Measurements from ENCODE around the gene TNIP2.

TNIP2 gene

GRCh38 chr4:2714918-2715317, 41.2 kb downstream of the TNIP2 start:
- Mint-ChIP-seq H3K9me3 (no peaks in the 10 kb centered on the region), H3K27ac (peak overlapping the region; percentile 64), H3K4me1 (peaks cover 23% of the 10 kb centered on the region), H3K4me3 (no peak overlapping the region), H3K36me3 (peaks cover 34% of the 10 kb centered on the region), H3K27me3 (no peaks in the 10 kb centered on the region)
- CTCF ChIA-PET = interaction anchor here (1.6 kb wide), 1 partner anchor 30 kb away, joined by 4 read pairs; no protein-coding TSS in a partner anchor
- DNase-seq = no peak

- peaks cover 23% of the 10 kb centered on the region for H3K4me1 Mint-ChIP-seq
- H3K4me3 Mint-ChIP-seq = no peak overlapping the region
- no peaks in the 10 kb centered on the region for H3K27me3 Mint-ChIP-seq
- CTCF ChIA-PET = interaction anchor here (0.7 to 1.6 kb wide), 5 partner anchors 30 to 221 kb away, joined by 3 to 6 read pairs (median 4); no protein-coding TSS in a partner anchor
- DNase-seq = peak; percentile 63
- H3K27ac Mint-ChIP-seq = peak overlapping the region; percentile 86
- no peaks in the 10 kb centered on the region for H3K9me3 Mint-ChIP-seq
- peaks cover 35% of the 10 kb centered on the region for H3K36me3 Mint-ChIP-seq
Observed at GRCh38 chr4:2714061-2714770, 41.9 kb downstream of the TNIP2 start.

- Mint-ChIP-seq H3K27ac (peak overlapping the region; percentile 86), H3K27me3 (no peaks in the 10 kb centered on the region), H3K36me3 (peaks cover 32% of the 10 kb centered on the region), H3K9me3 (no peaks in the 10 kb centered on the region), H3K4me1 (peaks cover 23% of the 10 kb centered on the region), H3K4me3 (no peak overlapping the region)
- CTCF ChIA-PET = interaction anchor here (1.0 to 1.6 kb wide), 4 partner anchors 31 to 222 kb away, joined by 3 to 6 read pairs (median 4); no protein-coding TSS in a partner anchor
- DNase-seq = no peak
Observed at GRCh38 chr4:2713337-2713736, 42.8 kb downstream of the TNIP2 start.

- H3K27ac Mint-ChIP-seq = no peak overlapping the region
- DNase-seq = no peak
- peaks cover 23% of the 10 kb centered on the region for H3K4me1 Mint-ChIP-seq
- no peak overlapping the region for H3K4me3 Mint-ChIP-seq
- CTCF ChIA-PET = no interaction called here
- H3K36me3 Mint-ChIP-seq = peaks cover 27% of the 10 kb centered on the region
- no peaks in the 10 kb centered on the region for H3K27me3 Mint-ChIP-seq
- no peaks in the 10 kb centered on the region for H3K9me3 Mint-ChIP-seq
Observed at GRCh38 chr4:2712261-2712842, 43.8 kb downstream of the TNIP2 start.

GRCh38 chr4:2702770-2703169, 53.4 kb downstream of the TNIP2 start:
- no peak overlapping the region for H3K27ac Mint-ChIP-seq
- H3K4me3 Mint-ChIP-seq = no peak overlapping the region
- H3K9me3 Mint-ChIP-seq = no peaks in the 10 kb centered on the region
- H3K4me1 Mint-ChIP-seq = no peaks in the 10 kb centered on the region
- CTCF ChIA-PET = no interaction called here
- DNase-seq = no peak
- no peaks in the 10 kb centered on the region for H3K27me3 Mint-ChIP-seq
- H3K36me3 Mint-ChIP-seq = peaks cover 40% of the 10 kb centered on the region

GRCh38 chr4:2702361-2702760, 53.8 kb downstream of the TNIP2 start:
- no peak for DNase-seq
- CTCF ChIA-PET = no interaction called here
- H3K4me3 Mint-ChIP-seq = no peak overlapping the region
- H3K27me3 Mint-ChIP-seq = no peaks in the 10 kb centered on the region
- H3K36me3 Mint-ChIP-seq = peaks cover 40% of the 10 kb centered on the region
- no peaks in the 10 kb centered on the region for H3K4me1 Mint-ChIP-seq
- no peak overlapping the region for H3K27ac Mint-ChIP-seq
- no peaks in the 10 kb centered on the region for H3K9me3 Mint-ChIP-seq

GRCh38 chr4:2700031-2700430, 56.1 kb downstream of the TNIP2 start:
- Mint-ChIP-seq H3K36me3 (peaks cover 48% of the 10 kb centered on the region), H3K9me3 (no peaks in the 10 kb centered on the region), H3K27me3 (no peaks in the 10 kb centered on the region), H3K27ac (no peak overlapping the region), H3K4me3 (no peak overlapping the region), H3K4me1 (no peaks in the 10 kb centered on the region)
- no peak for DNase-seq
- CTCF ChIA-PET = no interaction called here

- H3K9me3 Mint-ChIP-seq = no peaks in the 10 kb centered on the region
- H3K4me3 Mint-ChIP-seq = no peak overlapping the region
- H3K36me3 Mint-ChIP-seq = peaks cover 52% of the 10 kb centered on the region
- CTCF ChIA-PET = no interaction called here
- H3K4me1 Mint-ChIP-seq = no peaks in the 10 kb centered on the region
- no peak for DNase-seq
- H3K27ac Mint-ChIP-seq = peak overlapping the region; percentile 29
- no peaks in the 10 kb centered on the region for H3K27me3 Mint-ChIP-seq
Observed at GRCh38 chr4:2699534-2699933, 56.6 kb downstream of the TNIP2 start.

GRCh38 chr4:2698951-2699505, 57.1 kb downstream of the TNIP2 start:
- Mint-ChIP-seq H3K4me1 (no peaks in the 10 kb centered on the region), H3K27ac (no peak overlapping the region), H3K9me3 (no peaks in the 10 kb centered on the region), H3K4me3 (no peak overlapping the region), H3K36me3 (peaks cover 53% of the 10 kb centered on the region), H3K27me3 (no peaks in the 10 kb centered on the region)
- CTCF ChIA-PET = no interaction called here
- no peak for DNase-seq

GRCh38 chr4:2698504-2698903, 57.6 kb downstream of the TNIP2 start:
- Mint-ChIP-seq H3K4me1 (no peaks in the 10 kb centered on the region), H3K9me3 (no peaks in the 10 kb centered on the region), H3K27ac (peak overlapping the region; percentile 29), H3K27me3 (no peaks in the 10 kb centered on the region), H3K4me3 (no peak overlapping the region), H3K36me3 (peaks cover 59% of the 10 kb centered on the region)
- DNase-seq = no peak
- CTCF ChIA-PET = no interaction called here

GRCh38 chr4:2697995-2698414, 58.1 kb downstream of the TNIP2 start:
- H3K36me3 Mint-ChIP-seq = peaks cover 60% of the 10 kb centered on the region
- no peaks in the 10 kb centered on the region for H3K27me3 Mint-ChIP-seq
- H3K9me3 Mint-ChIP-seq = no peaks in the 10 kb centered on the region
- H3K27ac Mint-ChIP-seq = no peak overlapping the region
- CTCF ChIA-PET = no interaction called here
- no peaks in the 10 kb centered on the region for H3K4me1 Mint-ChIP-seq
- DNase-seq = no peak
- no peak overlapping the region for H3K4me3 Mint-ChIP-seq

- Mint-ChIP-seq H3K4me3 (no peak overlapping the region), H3K27me3 (no peaks in the 10 kb centered on the region), H3K9me3 (no peaks in the 10 kb centered on the region), H3K27ac (no peak overlapping the region), H3K4me1 (no peaks in the 10 kb centered on the region), H3K36me3 (peaks cover 56% of the 10 kb centered on the region)
- no peak for DNase-seq
- CTCF ChIA-PET = interaction anchor here (1.1 kb wide), 1 partner anchor 24 kb away, joined by 3 read pairs; no protein-coding TSS in a partner anchor
Observed at GRCh38 chr4:2696423-2696822, 59.7 kb downstream of the TNIP2 start.

- Mint-ChIP-seq H3K27me3 (no peaks in the 10 kb centered on the region), H3K4me3 (no peak overlapping the region), H3K27ac (no peak overlapping the region), H3K9me3 (no peaks in the 10 kb centered on the region), H3K36me3 (peaks cover 58% of the 10 kb centered on the region), H3K4me1 (no peaks in the 10 kb centered on the region)
- CTCF ChIA-PET = interaction anchor here (1.1 kb wide), 1 partner anchor 23 kb away, joined by 3 read pairs; no protein-coding TSS in a partner anchor
- DNase-seq = no peak
Observed at GRCh38 chr4:2695346-2696060, 60.6 kb downstream of the TNIP2 start.

- CTCF ChIA-PET = no interaction called here
- no peaks in the 10 kb centered on the region for H3K4me1 Mint-ChIP-seq
- no peak overlapping the region for H3K27ac Mint-ChIP-seq
- H3K4me3 Mint-ChIP-seq = no peak overlapping the region
- no peak for DNase-seq
- peaks cover 54% of the 10 kb centered on the region for H3K36me3 Mint-ChIP-seq
- no peaks in the 10 kb centered on the region for H3K27me3 Mint-ChIP-seq
- H3K9me3 Mint-ChIP-seq = no peaks in the 10 kb centered on the region
Observed at GRCh38 chr4:2694691-2695090, 61.4 kb downstream of the TNIP2 start.
